Forelimb muscle (tissue), 1 donor: Measurements from ENCODE around the gene COX11. TPM values are rescaled to one million over a fixed set of nuclear protein-coding genes. Genes with fewer than 3 reads are reported as not detected.
A peak's percentile ranks its signal among the peaks of the same experiment; 100 is the strongest.

Experiments
- DNase-seq: peaks from one replicate; pipeline ENCODE4 v3.0.0-alpha.2; 2013; ENCODE audit warnings: low read depth
- polyA plus RNA-seq: library from polyadenylated mRNA; unstranded; fragments of 120-200 nt; gene quantifications from one replicate; pipeline ENCODE4 v1.2.1, GENCODE V29; 2013; ENCODE audit not compliant: insufficient read length

Gene COX11, protein sequence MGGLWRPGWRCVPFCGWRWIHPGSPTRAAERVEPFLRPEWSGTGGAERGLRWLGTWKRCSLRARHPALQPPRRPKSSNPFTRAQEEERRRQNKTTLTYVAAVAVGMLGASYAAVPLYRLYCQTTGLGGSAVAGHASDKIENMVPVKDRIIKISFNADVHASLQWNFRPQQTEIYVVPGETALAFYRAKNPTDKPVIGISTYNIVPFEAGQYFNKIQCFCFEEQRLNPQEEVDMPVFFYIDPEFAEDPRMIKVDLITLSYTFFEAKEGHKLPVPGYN
- polyA plus RNA-seq: 39.1 TPM

DNA sequence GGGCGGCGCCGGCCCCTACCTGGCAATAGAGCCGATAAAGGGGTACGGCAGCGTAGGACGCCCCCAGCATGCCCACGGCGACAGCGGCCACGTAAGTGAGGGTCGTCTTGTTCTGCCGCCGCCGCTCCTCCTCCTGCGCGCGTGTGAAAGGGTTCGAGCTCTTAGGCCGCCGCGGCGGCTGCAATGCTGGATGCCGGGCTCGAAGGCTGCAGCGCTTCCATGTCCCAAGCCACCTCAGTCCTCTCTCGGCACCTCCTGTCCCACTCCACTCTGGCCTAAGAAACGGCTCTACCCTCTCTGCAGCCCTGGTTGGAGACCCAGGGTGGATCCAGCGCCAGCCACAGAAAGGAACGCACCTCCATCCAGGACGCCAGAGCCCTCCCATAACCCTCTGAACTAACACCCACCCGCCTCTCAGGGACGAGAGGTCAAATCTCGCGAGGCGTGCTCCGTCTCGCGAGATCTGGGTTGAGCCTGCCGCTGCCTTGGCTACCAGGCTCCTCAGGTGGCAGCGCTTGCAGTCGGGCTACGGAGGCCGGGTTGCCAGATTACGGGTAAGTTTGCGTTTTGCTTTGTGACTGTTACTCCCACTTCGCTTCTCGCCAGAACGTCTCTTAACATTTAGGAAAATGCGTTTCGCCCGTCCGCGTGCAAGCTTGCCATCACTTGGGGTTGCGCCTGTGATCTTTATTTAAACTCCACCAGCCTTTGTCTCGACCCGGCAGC lies at the start of gene COX11, which contains the start of gene STXBP4:
Gene COX11 (minus strand): TSS at position 393 of the 726 bp plus-strand sequence. CDS start 8 bp downstream, at position 385.
Gene STXBP4 (plus strand): TSS at position 504 of the 726 bp plus-strand sequence. CDS start 17,455 bp downstream, outside the sequence.
- DNase-seq: peak; percentile 95

DNA sequence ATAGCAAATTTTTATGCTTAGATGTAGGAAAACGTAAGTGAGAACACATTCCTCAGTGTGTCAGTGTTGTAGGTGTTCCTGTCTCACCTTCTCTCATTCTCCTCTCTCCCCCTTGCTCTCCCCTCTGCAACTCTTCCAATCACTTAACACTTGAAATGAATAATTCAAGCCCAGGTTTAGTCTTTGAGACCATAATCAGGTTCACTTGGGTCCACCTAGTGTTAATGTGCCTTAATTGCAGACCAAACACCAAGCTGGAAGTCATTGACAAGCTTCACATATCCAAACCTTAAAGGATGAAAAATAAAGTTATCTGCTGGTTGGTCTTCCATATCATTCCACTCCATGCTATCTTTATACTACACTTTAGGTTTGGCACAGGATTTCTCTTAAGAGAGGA lies 37.1 kb upstream of the COX11 start:
- DNase-seq: no peak

DNA sequence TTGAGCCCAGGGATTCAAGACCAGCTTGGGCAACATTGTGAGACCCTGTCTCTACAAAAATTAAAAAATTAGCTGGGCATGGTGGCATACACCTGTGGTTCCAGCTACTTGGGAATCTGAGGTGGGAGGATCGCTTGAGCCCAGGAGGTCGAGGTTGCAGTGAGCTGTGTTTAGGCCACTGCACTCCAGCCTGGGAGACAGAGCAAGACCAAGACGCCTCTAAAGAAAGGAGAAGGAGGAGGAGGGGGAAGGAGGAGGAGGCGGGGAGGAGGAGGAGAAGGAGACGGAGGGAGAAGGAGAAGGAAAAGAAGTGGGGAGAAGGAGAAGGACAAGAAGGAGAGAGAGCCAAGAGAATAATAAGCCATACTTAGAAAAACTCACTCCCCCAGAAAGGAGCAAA lies 36.0 kb upstream of the COX11 start:
- DNase-seq: no peak

DNA sequence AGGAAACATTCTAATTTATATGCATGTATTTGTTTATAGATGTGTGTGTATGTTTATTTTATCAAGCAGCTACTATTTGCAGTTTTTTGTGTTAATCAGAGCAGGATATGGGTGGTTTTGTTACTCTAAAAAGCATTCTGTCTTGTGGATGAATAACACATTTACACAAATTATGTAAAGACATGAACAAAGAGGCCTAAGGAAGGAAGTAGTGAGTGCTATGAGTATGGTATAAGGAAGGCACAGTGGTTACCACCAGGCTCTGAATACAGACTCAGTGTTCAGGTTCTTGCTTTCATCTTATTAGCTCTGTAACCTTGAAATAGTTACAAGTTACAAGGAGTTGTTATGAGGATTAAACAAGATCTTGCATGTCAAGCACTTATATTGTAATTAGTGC lies 34.0 kb upstream of the COX11 start:
- no peak for DNase-seq

DNA sequence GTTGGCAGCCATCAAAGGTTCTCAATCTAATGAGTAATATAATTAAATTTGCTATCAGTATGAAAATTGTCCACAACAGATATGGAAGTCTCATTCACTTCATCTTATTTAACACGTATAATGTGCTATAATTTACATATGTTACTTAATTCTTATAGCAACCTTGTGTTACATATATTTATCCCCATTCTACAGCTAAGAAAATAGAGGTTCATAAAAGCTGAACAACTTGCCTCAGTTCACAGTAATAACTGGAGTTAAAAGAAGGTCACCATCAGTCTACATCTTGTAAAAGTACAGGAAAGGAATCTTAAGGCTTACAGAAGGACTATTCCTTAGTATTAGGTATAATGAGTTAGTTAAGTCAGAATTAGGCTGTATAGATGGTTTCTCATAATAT lies 28.0 kb upstream of the COX11 start:
- DNase-seq: no peak

DNA sequence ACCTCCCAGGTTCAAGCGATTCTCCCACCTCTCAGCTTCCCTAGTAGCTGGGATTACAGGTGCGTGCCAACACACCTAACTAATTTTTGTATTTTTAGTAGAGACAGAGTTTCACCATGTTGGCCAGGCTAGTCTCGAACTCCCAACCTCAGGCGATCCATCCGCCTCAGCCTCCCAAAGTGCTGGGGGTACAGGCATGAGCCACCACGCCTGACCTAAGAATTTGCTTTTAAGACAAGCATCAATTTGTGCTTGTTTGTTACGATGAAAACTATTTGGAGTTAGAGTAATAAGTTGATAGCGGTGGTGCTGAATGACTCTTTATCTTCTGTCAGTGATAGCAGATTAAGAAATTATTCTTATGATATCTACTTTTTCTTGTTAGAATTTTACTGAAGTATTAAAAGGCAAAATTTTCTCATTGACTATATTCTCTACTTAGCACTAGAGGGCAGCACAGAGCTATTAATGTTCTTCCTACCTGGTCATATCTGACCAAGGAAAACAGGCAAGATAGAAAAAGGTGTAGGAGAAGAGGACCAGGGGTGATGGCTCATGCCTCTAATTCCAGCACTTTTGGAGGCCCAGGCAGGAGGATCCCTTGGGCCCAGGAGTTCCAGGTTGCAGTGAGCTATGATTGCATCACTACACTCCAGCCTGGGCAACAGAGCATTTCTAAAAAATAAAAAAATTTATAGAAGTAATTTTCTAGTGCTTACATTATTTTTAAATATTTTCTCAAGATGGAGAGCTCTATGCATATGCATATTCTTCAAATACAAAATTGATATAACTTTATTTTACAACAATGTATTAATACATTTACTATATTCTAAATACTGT lies 24.6 kb upstream of the COX11 start:
- peak; percentile 17 for DNase-seq

DNA sequence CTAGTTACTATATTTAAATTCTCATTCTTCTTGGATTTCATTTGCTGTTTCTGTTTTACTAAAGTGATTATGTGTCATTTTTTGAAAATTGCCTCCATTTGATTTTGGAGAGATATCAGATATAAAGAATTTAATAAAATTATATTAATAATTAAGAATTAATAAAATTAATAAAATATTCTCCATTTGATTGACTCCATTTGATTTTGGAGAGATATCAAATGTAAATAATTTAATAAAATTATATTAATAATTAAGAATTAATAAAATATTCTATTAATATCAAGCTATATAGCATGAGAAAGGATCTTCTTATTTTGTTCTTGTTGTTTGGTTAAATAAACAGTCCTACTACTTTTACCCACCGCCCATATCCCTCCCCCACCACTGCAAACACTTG lies 23.1 kb upstream of the COX11 start:
- no peak for DNase-seq

DNA sequence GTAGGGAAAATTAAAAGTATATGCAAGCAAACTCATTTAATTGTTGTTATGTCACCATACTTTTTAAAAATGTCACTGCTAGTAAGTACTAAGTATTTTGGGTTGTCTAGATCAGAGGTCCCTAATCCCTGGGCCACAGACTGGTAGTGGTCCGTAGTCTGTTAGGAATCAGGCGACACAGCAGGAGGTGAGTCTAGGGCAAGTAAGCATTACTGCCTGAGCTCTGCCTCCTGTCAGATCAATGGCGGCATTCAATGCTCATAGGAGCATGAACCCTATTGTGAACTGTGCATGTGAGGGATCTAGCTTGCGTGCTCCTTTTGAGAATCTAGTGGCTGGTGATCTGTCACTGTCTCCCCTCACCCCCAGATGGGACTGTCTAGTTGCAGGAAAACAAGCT lies 21.7 kb upstream of the COX11 start:
- no peak for DNase-seq

DNA sequence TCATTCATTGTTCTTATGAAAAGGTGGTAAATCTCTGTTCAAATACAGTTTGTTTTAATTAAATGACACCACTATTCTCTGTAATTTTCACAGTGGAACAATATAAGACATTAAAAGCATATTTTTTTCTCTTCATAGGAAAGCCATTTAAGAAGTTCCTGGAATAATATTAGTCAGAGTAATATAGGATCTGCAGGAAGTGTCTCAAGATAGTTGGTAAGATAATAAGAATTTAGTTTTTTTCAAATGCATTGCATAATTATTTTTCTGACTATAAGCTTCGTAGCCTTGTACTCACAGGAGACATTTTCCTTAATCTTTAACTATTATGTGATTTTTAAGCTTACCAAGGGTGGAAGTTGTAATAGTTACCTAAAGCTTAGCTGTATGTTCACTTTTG lies 17.0 kb upstream of the COX11 start:
- DNase-seq: no peak

DNA sequence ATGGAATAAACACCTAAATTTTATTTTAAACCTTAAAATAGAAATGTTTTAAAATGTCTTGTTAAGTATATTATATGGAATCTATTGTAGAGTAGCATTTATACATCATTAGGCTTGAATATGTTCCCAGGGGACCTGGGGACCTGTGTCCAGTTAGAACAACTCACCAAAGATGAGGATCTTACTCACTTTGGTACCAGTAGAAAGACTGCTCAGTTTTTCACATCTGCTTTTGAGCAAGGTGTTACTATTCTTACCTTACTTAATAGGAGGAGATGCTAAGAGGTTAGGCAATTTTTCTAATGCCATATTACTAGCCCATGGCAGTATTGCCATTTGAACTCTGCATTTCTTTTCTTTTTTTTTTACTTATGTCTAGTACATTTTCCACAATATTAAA lies 14.8 kb upstream of the COX11 start:
- no peak for DNase-seq

DNA sequence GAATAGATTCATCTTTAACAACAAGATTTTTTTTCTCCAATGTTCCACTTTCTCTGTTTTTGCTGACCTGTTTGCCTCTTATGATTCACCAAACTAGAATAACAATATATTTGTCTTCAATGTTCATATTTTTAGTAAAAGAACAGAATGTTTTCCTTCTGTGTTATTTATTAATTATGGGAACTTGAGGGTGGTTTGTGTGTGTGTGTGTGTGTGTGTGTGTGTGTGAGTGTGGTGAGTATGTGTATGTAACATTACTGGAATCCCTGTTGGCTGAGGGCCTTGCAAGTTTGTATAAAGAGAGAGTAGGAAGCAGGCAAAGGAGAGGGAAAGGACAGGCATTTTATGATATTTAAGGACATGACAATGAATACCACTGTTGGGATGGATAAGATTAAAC lies 13.9 kb upstream of the COX11 start:
- DNase-seq: no peak

DNA sequence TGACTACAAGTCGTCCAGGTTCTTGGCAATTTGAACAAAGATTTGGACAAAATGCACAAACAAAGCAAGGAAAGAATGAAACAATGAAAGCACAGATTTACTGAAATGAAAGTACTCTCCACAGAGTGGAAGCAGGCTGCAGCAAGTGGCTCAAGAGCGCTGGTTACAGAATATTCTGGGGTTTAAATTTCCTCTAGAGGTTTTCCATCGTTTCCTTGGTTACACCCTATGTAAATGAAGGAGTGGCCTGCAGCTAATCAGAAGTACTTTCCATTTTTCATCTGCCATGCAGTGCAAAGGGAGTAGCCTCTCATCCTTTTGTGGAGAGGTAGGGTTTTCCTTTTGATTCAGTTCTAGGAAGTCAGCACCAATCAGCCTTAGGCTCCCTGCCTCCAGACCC lies 11.9 kb upstream of the COX11 start:
- DNase-seq: no peak

DNA sequence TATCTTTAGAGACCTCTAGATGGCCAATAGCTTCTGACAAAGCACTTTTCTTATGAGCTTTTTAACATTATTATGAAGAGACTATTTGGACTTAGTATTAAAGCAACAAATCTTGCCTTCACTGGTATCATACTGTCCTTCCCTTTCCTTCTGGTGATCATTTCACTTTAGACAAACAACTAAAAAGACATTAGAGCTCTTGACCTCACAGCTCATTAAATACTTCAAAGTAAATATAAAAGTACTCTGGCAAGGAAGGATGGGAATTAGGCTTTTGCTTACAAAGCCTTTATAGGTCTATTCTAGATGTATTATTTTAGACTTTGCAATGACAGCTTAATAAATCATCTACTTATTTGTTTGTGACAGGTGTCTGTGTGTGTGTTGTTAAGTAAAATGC lies 11.2 kb upstream of the COX11 start:
- no peak for DNase-seq

DNA sequence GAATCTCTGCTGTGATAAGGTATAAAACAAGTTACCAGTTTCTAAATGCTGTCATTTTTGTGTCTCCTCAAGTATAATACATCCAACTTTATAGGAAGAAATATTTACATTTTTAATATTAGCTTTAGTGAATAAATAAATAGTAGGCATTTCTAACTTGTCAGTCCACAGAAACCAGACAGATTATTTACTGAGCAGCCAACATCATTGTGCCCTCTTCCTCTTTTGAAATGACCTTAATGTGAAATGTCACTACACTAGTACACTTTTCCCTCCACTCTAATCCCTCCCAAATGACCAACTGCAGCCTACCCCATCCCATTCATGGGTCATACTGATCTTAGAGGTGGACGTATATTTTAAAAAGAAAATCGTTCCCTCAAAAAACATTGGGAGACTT lies 9.3 kb upstream of the COX11 start:
- DNase-seq: no peak

DNA sequence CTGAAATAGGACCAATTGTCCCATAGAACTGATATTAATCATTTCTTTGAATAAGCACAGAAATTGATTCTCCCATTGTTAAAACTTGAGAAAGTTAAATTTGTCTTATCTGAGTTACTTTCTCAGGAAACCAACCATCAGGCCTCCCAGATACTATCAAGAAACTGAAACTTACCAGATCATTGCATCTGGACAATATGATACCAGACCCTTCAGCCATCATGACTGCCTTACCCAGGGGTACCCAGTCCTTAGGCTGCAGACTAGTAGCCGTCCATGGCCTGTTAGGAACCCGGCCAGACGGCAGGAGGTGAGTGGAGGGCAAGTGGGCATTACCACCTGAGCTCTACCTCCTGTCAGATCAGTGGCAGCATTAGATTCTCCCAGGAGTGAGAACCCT lies 7.9 kb upstream of the COX11 start:
- DNase-seq: no peak

DNA sequence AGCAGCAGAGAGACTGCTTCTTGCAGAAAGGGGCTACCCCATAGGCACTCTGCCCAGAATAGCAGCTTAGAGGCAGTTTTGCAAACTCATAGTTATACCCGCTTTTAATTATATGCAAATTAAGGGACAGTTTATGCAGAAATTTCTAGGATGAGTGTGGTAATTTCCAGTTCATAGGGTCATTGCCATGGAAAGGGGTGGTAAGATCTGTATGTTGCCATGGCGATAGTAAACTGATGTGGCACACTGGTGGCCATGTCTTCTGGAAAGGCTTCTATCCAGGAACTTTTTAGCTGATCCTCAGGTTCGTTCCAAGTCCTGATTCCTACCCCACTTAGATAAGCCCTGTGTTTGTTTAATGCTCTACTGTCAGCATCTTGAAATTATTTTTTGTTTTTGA lies 6.3 kb upstream of the COX11 start:
- no peak for DNase-seq

DNA sequence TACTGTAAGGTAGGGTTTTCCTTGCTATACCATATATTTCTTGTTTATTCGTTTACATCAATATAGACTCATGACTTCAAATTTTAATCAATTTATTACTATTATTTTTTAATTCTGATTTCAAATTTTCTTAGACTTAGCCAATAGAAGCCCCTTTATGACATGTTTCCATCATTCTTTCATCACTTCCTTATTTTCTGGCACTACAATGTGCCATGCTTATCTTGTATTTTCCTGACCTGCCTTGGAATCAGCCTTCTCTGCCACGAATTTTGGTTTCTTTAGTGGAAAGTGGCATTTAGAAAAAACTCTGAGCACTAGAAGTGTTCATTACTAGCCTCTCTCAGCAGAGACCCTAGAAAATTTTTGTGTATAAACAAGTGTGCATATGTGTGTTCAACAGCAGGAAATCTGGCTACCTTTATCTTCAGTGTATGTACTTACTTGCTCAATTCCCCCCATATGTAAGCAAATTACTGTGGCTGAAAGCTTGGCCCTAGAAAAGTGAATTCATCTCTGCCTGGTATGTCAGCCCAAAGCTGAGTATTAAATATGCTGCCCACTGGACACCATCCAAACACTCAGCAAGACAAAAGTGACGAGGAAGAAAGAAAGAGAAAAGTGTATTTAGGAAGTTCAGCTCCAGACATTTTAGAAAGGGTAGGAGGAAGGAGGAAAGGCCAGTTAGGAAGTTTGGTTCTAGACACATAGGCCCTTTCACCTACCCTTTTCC lies 4.1 kb upstream of the COX11 start:
- no peak for DNase-seq

DNA sequence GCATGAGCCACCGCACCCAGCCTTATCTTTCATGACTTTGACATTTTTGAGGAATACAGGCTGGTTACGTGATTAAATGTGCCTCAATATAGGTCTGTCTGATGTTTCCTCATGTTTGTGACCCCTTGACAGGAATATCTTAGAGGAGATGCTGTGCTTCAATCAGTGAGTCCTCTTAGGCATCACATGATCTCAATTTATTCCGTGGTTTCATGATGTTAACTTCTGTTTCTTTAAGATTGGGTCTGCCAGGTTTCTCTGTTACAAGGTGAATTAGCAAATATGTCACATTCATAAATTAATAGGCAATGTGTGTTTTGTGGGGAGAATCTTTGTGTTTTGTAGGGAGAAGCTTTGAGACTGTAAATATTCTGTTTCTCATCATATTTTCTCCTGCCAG lies 3.4 kb upstream of the COX11 start:
- DNase-seq: no peak

DNA sequence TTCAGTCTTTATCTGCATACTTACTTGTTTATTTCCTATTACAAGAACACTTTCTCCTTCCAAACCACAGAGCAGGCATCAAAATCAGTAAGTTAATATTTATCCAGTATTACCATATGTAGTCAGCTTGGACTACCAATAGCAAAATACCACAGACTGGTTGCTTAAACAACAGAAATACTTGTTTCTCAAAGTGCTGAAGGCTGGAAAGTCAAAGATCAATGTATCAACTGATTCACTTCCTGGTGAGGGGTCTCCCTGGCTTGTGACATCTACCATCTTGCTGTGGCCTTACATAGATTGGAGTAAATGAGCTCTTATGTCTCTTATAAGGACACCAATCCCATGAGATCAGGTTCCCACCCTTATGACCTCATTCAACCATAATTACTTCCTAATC lies 2.7 kb upstream of the COX11 start:
- no peak for DNase-seq

DNA sequence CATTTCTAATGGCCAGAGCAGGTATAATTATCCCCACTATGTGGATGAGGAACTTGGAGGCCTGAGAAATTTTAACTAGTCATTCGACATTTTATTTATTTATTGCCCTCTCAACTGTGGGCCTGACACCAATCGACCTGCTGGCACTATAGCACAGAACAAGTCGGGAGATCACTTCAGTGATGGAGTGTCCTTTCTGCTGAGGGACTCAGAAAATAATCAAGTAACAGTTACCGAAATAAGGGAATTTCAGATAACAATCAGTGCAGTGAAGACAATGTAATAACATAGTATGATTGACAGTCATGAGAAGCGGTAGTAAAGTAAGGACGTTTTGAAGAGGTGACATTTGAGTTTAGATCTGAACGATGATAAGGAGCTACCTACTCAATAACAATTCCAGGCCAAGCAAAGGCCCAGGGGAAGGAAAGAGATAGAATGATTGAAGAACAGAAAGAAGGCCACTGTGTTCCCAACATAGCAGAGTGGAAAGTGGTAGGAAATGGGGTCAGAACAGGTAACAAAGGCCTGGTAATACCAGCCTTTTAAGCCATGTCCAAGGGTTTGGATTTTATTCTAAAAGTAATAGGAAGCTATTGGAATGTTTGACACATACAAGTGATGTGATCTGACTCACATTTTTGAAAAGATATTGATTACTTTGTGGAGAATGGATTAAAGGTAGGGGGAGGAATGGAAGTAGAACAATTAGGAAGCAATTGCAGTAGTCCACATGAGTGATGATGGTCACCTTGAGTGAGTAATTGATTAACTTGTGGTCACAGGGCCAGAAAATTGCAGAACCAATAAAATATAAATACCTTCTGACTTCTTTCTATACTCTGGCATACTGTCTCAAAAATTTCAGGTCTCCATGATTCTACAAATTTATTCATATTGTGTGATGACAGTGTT lies 1.5 kb upstream of the COX11 start:
- no peak for DNase-seq

DNA sequence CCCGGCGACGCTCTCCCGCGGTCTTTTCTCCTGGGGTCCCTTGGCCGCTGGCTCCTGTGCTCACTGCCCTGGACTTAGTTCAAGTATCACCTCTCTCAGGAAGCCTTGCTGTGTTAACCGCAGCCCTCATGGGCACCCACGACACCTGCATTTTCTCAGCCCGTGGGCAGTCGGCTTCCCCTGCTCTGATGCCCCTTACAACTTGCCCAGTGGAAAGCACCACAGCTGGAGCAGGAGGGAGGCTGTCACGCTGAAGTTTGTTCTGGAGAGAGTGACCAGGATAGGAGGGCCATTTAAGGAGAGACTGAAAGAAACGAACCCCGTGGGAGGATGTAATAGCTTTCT lies 506 bp upstream of the COX11 start:
- DNase-seq: no peak
